Effector memory CD4-positive, alpha-beta T cell (primary cell): ENCODE data around the gene NDUFB4.
"Not testable (repeated sequence)": the region's sequence is repeated elsewhere in the genome, so short reads cannot be mapped to it uniquely, and the experiment has no call there.

ENCODE experiments used
- DNase-seq, 3 donors: peaks; one replicate each; pipeline ENCODE4 v3.0.0-alpha.2; 2020
- H3K27ac ChIP-seq: 2 replicates; pipeline ENCODE4 v1.7.0; 2013; ENCODE audit warnings: mild to moderate bottlenecking, low read length, moderate library complexity; ENCODE audit not compliant: insufficient read depth, poor library complexity, severe bottlenecking
- H3K27me3 ChIP-seq: replicated peaks from 2 replicates; pipeline ENCODE4 v1.7.0; 2013; ENCODE audit warnings: mild to moderate bottlenecking, low read length; ENCODE audit not compliant: insufficient read depth, control insufficient read depth, poor library complexity, severe bottlenecking
- H3K36me3 ChIP-seq: 2 replicates; pipeline ENCODE4 v1.7.0; 2013; ENCODE audit warnings: mild to moderate bottlenecking, low read length, moderate library complexity; ENCODE audit not compliant: control insufficient read depth, insufficient read depth
- H3K4me1 ChIP-seq: 2 replicates; pipeline ENCODE4 v1.7.0; 2013; ENCODE audit warnings: low read length, mild to moderate bottlenecking; ENCODE audit not compliant: control insufficient read depth, insufficient read depth, poor library complexity, severe bottlenecking
- H3K4me3 ChIP-seq: 2 replicates; pipeline ENCODE4 v1.7.0; 2013; ENCODE audit warnings: low read length, low read depth, mild to moderate bottlenecking; ENCODE audit not compliant: insufficient read depth, poor library complexity, severe bottlenecking
- H3K9me3 ChIP-seq: 2 replicates; pipeline ENCODE4 v1.7.0; 2013; ENCODE audit warnings: mild to moderate bottlenecking, low read length, moderate library complexity; ENCODE audit not compliant: control insufficient read depth

NDUFB4 gene

GRCh38 chr3:120637851-120638559 lies 41.9 kb downstream of the NDUFB4 start:
- H3K4me3 ChIP-seq = no peak overlapping the region
- H3K4me1 ChIP-seq = no peaks in the 10 kb centered on the region

GRCh38 chr3:120638820-120639219 lies 42.7 kb downstream of the NDUFB4 start:
- not testable (repeated sequence) for H3K36me3 ChIP-seq, H3K27me3 ChIP-seq, H3K4me3 ChIP-seq, DNase-seq, H3K27ac ChIP-seq, H3K9me3 ChIP-seq, H3K4me1 ChIP-seq

More at GRCh38 chr3:120637851-120638559, 41.9 kb downstream of the NDUFB4 start:
- no peak for DNase-seq
- no peaks in the 10 kb centered on the region for H3K36me3 ChIP-seq
- no peaks in the 10 kb centered on the region for H3K27me3 ChIP-seq
- H3K9me3 ChIP-seq = no peaks in the 10 kb centered on the region
- H3K27ac ChIP-seq = no peak overlapping the region

DNA sequence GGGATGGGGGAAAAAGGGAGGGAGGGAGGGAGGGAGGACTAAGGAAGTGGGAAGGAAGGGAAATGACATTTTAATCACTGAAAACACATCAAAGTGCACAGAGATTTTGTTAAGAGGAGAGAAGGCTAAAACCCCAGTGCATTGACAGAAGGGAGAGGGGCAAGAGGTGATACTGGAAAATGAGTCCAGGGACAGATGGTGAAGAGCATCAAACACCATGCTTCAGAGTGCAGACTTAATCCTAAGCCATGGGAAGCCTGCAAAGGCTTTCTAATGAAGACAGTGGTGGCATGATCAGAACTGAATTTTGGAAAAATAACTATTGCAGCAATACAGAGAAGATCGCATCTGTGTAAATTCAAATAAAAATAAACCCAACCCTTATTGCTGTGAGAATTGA lies 44.1 kb downstream of the NDUFB4 start:
- Histone ChIP-seq H3K4me3 (no peak overlapping the region), H3K27me3 (no peaks in the 10 kb centered on the region)

GRCh38 chr3:120641696-120642246 lies 45.6 kb downstream of the NDUFB4 start:
- Histone ChIP-seq H3K4me1 (no peaks in the 10 kb centered on the region), H3K27me3 (no peaks in the 10 kb centered on the region), H3K4me3 (no peak overlapping the region), H3K36me3 (no peaks in the 10 kb centered on the region), H3K27ac (no peak overlapping the region), H3K9me3 (no peaks in the 10 kb centered on the region)
- no peak for DNase-seq

More for the DNA sequence above, 44.1 kb downstream of the NDUFB4 start:
- no peaks in the 10 kb centered on the region for H3K4me1 ChIP-seq
- no peaks in the 10 kb centered on the region for H3K36me3 ChIP-seq
- no peaks in the 10 kb centered on the region for H3K9me3 ChIP-seq
- no peak overlapping the region for H3K27ac ChIP-seq
- no peak for DNase-seq

DNA sequence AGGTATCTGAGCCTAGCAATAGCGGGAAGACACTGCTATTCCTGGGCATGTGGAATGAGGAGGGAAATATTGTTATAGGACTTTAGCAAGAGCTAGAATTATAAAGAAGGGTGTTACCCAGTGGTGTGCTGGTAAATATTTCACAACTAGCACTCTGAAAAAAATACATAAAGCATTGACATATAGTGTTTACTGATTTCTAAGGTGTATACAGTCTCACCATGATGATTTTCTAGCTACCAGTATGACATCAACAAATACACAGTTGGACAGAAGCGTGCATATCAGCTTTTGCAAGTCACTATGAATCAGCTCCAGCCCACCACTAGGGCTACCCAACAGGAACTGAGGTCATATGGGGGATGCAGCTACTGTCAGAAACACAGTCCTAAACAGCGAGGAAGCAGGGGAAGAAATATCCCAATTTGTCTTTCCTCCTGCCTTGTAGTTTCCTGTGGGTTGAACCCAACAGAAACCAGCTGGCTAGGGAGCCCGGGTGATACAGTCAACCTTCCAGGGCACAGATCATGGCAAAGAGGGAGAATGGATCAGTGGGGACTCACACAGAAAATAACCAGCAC lies 46.3 kb downstream of the NDUFB4 start:
- no peaks in the 10 kb centered on the region for H3K9me3 ChIP-seq
- no peak for DNase-seq
- H3K4me3 ChIP-seq = no peak overlapping the region
- no peak overlapping the region for H3K27ac ChIP-seq
- no peaks in the 10 kb centered on the region for H3K36me3 ChIP-seq
- H3K27me3 ChIP-seq = no peaks in the 10 kb centered on the region
- no peaks in the 10 kb centered on the region for H3K4me1 ChIP-seq

- Histone ChIP-seq H3K9me3 (no peaks in the 10 kb centered on the region), H3K4me3 (no peak overlapping the region), H3K27ac (no peak overlapping the region), H3K4me1 (no peaks in the 10 kb centered on the region), H3K27me3 (no peaks in the 10 kb centered on the region), H3K36me3 (no peaks in the 10 kb centered on the region)
- no peak for DNase-seq
Observed at GRCh38 chr3:120645083-120645845, 49.1 kb downstream of the NDUFB4 start.

GRCh38 chr3:120646771-120647432 lies 50.8 kb downstream of the NDUFB4 start:
- no peaks in the 10 kb centered on the region for H3K27me3 ChIP-seq
- DNase-seq = no peak

GRCh38 chr3:120648290-120648689 lies 52.2 kb downstream of the NDUFB4 start:
- Histone ChIP-seq H3K27ac (no peak overlapping the region), H3K9me3 (no peaks in the 10 kb centered on the region), H3K4me3 (no peak overlapping the region), H3K36me3 (no peaks in the 10 kb centered on the region), H3K27me3 (no peaks in the 10 kb centered on the region), H3K4me1 (no peaks in the 10 kb centered on the region)
- no peak for DNase-seq

More at GRCh38 chr3:120646771-120647432, 50.8 kb downstream of the NDUFB4 start:
- H3K27ac ChIP-seq = no peak overlapping the region
- H3K9me3 ChIP-seq = no peaks in the 10 kb centered on the region
- H3K4me3 ChIP-seq = no peak overlapping the region
- H3K4me1 ChIP-seq = no peaks in the 10 kb centered on the region
- H3K36me3 ChIP-seq = no peaks in the 10 kb centered on the region

- Histone ChIP-seq H3K27ac (no peak overlapping the region), H3K27me3 (no peaks in the 10 kb centered on the region)
- no peak for DNase-seq
Observed at GRCh38 chr3:120649830-120650233, 53.7 kb downstream of the NDUFB4 start.

More at GRCh38 chr3:120649830-120650233, 53.7 kb downstream of the NDUFB4 start:
- no peaks in the 10 kb centered on the region for H3K4me1 ChIP-seq
- H3K4me3 ChIP-seq = no peak overlapping the region
- no peaks in the 10 kb centered on the region for H3K36me3 ChIP-seq
- no peaks in the 10 kb centered on the region for H3K9me3 ChIP-seq
